GM12878 (cell line): Measurements from ENCODE around the gene TMEM209. TPM values are rescaled to one million over a fixed set of nuclear protein-coding genes. Genes with fewer than 3 reads are reported as not detected.

Source experiments
- ATAC-seq: fragments of 200-7000 bp; cut with Tn5 transposase; 3 replicates; pipeline ENCODE4 v1.9.1; 2020; ENCODE audit warnings: mild to moderate bottlenecking, moderate library complexity
- BruUV-seq: library from RNA; stranded (reverse); fragments of 400-500 nt; replicated peaks from 2 replicates; lab custom pipeline; 2021; lab: Mats Ljungman, UMichigan
- CTCF ChIA-PET: fragments of 300-600 bp; sonication (Branson Sonifier 250); formaldehyde crosslinking; extraction: SDS; loops from one replicate; lab custom pipeline; 2021; ENCODE audit warnings: inconsistent platforms; lab: Yijun Ruan, JAX
- POLR2A ChIA-PET: fragments of 350-600 bp; formaldehyde crosslinking; extraction: SDS; loops from one replicate; lab custom pipeline; 2021; ENCODE audit warnings: inconsistent platforms; lab: Charles Lee
- RAD21 ChIA-PET: fragments of 300-600 bp; sonication (Branson Sonifier 250); formaldehyde crosslinking; loops from one replicate; lab custom pipeline; 2023; ENCODE audit warnings: antibody characterized with exemption; ENCODE audit not compliant: unreplicated experiment; lab: Charles Lee
- SMC1A ChIA-PET: fragments of 300-600 bp; sonication (Branson Sonifier 250); formaldehyde crosslinking; loops from one replicate; lab custom pipeline; 2023; ENCODE audit not compliant: unreplicated experiment, uncharacterized antibody; lab: Charles Lee
- DNase-seq: peaks from one replicate; pipeline ENCODE4 v3.0.0-alpha.2; 2011; ENCODE audit warnings: low read depth, low spot score
- FAIRE-seq: peaks from 3 replicates; lab custom pipeline; 2011; peaks lifted over from hg19 to GRCh38; lab: Jason Lieb, UNC
- H2AFZ ChIP-seq: 2 replicates; pipeline ENCODE4 v1.6.0; 2011; ENCODE audit warnings: low read depth, low read length, control low read depth; ENCODE audit not compliant: control insufficient read depth
- H3K27ac ChIP-seq: 2 replicates; pipeline ENCODE4 v1.5.1; 2011; ENCODE audit warnings: control low read depth; ENCODE audit not compliant: control insufficient read depth, insufficient read depth
- H3K27me3 ChIP-seq, 2 experiments: replicated peaks in 1 of 2; 2 replicates each; pipeline versions ENCODE4 v1.6.0 to v1.6.1; 2011; ENCODE audit warnings: low read length in 1 of 2; ENCODE audit not compliant: control insufficient read depth in 2 of 2, insufficient read depth in 2 of 2
- H3K36me3 ChIP-seq, 2 experiments: 2 replicates each; pipeline ENCODE4 v1.5.1; 2011; ENCODE audit warnings: low read length in 1 of 2; ENCODE audit not compliant: control insufficient read depth in 2 of 2, insufficient read depth in 2 of 2
- H3K4me1 ChIP-seq: 2 replicates; pipeline ENCODE4 v1.6.1; 2011; ENCODE audit warnings: mild to moderate bottlenecking, low read length, moderate library complexity, mixed read lengths; ENCODE audit not compliant: control insufficient read depth, insufficient read depth
- H3K4me2 ChIP-seq: 2 replicates; pipeline ENCODE4 v1.6.0; 2011; ENCODE audit warnings: control low read depth; ENCODE audit not compliant: control insufficient read depth, insufficient read depth
- H3K4me3 ChIP-seq: fragments of 200-600 bp; sonication (generic); 2 replicates; pipeline ENCODE4 v1.5.1; 2016
- H3K79me2 ChIP-seq: 2 replicates; pipeline ENCODE4 v1.6.0; 2011; ENCODE audit warnings: low read length; ENCODE audit not compliant: control insufficient read depth, insufficient read depth
- H3K9ac ChIP-seq: 2 replicates; pipeline ENCODE4 v1.8.0; 2011; ENCODE audit warnings: low read length, control low read depth, mixed read lengths; ENCODE audit not compliant: control insufficient read depth, insufficient read depth
- H3K9me3 ChIP-seq: replicated peaks from 3 replicates; pipeline ENCODE4 v1.5.1; 2011; ENCODE audit warnings: mild to moderate bottlenecking, low read length; ENCODE audit not compliant: control insufficient read depth, insufficient read depth
- H4K20me1 ChIP-seq: 2 replicates; pipeline ENCODE4 v1.6.0; 2011; ENCODE audit not compliant: control insufficient read depth, insufficient read depth
- CBFB ChIP-seq: IDR thresholded peaks from 2 replicates; pipeline ENCODE4 v1.6.1; 2016; ENCODE audit warnings: antibody characterized with exemption, low read depth
- CBX3 ChIP-seq: fragments of 200-600 bp; sonication (generic); IDR thresholded peaks from 2 replicates; pipeline ENCODE4 v1.6.1; 2016; ENCODE audit warnings: low read depth, borderline replicate concordance
- KDM1A ChIP-seq: fragments of 200-600 bp; sonication (generic); IDR thresholded peaks from 2 replicates; pipeline ENCODE4 v1.6.1; 2016; ENCODE audit warnings: borderline replicate concordance
- NFYB ChIP-seq: IDR thresholded peaks from 2 replicates; pipeline ENCODE4 v1.6.1; 2011; ENCODE audit warnings: low read depth, mild to moderate bottlenecking, low read length, improper control_type of control experiment, moderate library complexity; ENCODE audit not compliant: insufficient read depth
- NKRF ChIP-seq: fragments of 450-650 bp; conservative IDR thresholded peaks from 2 replicates; pipeline ENCODE4 v1.6.1; 2017; ENCODE audit warnings: mild to moderate bottlenecking, moderate library complexity
- SIN3A ChIP-seq: IDR thresholded peaks from 2 replicates; pipeline ENCODE4 v1.6.1; 2012; ENCODE audit warnings: low read depth, low read length, improper control_type of control experiment
- ZBED1 ChIP-seq: IDR thresholded peaks from 2 replicates; pipeline ENCODE4 v1.6.1; 2016; ENCODE audit warnings: borderline replicate concordance
- ZNF384 ChIP-seq: IDR thresholded peaks from 2 replicates; pipeline ENCODE4 v1.6.1; 2012; ENCODE audit warnings: low read depth, mild to moderate bottlenecking, low read length, improper control_type of control experiment, borderline replicate concordance
- ZNF622 ChIP-seq: fragments of 450-650 bp; IDR thresholded peaks from 2 replicates; pipeline ENCODE4 v1.6.1; 2017; ENCODE audit warnings: mild to moderate bottlenecking, inconsistent platforms
- WGBS: methylation state at CpG from one replicate; pipeline ENCODE4 v1.1.6; 2016; ENCODE audit warnings: low lambda C conversion rate; ENCODE audit not compliant: insufficient replicate concordance, insufficient coverage; ENCODE audit errors: missing lambda C conversion rate; 5-methylcytosine and 5-hydroxymethylcytosine counted together
- in situ Hi-C: fragments of 300-500 bp; cut with MboI; formaldehyde crosslinking; loops from 9 replicates; pipeline ENCODE4 v1.14.3; 2018; ENCODE audit warnings: mixed read lengths
- intact Hi-C: fragments of 100-400 bp; cut with micrococcal nuclease; formaldehyde crosslinking; loops from one replicate; pipeline ENCODE4 v1.14.2; 2022; ENCODE audit not compliant: unreplicated experiment
- polyA plus RNA-seq, 11 experiments: library from polyadenylated mRNA; depleted of rRNA in 4 of 11; unstranded in 6 of 11; stranded (reverse) in 5 of 11; fragments of >200 nt; fragmentation: Nextera tagmentation in 4 of 11; fragmentation: Illumina TruSeq in 1 of 11; extraction: Ambion mirVana in 4 of 11; extraction: Trizol in 1 of 11; gene quantifications; 1 replicate in 1 of 11; 2 replicates in 10 of 11; pipeline versions ENCODE4 v1.2.1 to v1.2.3, GENCODE V29; 2011 to 2016; ENCODE audit warnings: inconsistent platforms in 2 of 11, missing spikeins in 2 of 11, low read depth in 1 of 11
- total RNA-seq, 4 experiments: library from RNA; depleted of rRNA in 3 of 4; stranded (reverse); fragments of >200 nt in 3 of 4; fragmentation: Illumina TruSeq in 1 of 4; extraction: Trizol in 1 of 4; gene quantifications; 2 replicates each; pipeline versions ENCODE4 v1.2.1 to v1.2.3, GENCODE V29; 2013 to 2021

Gene TMEM209
- total and polyA plus RNA-seq, 10 of the 15 experiments (the other 5 are each of a cell fraction or from before 2014, with no cell fraction given), result 22.1 to 41.2 (median 35.1) TPM

GRCh38 chr7:130181263-130181605 is 24.0 kb downstream of the TMEM209 start:
- ChIA-PET POLR2A (interaction anchor here (0.6 to 1.8 kb wide), 2 partner anchors 12 to 830 kb away, joined by 6 to 8 read pairs; no protein-coding TSS in a partner anchor), SMC1A (interaction anchor here (1.5 to 7.2 kb wide), 2 partner anchors 8 to 110 kb away, joined by 6 to 35 read pairs; no protein-coding TSS in a partner anchor), CTCF (interaction anchor here (0.6 to 1.5 kb wide), 5 partner anchors 10 to 565 kb away, joined by 3 to 6 read pairs (median 4); no protein-coding TSS in a partner anchor), RAD21 (interaction anchor here (1.3 kb wide), 1 partner anchor 109 kb away, joined by 5 read pairs; no protein-coding TSS in a partner anchor)
- H3K36me3 ChIP-seq, result peaks cover 2 to 18% of the 10 kb centered on the region in 2 experiments
- no peak overlapping the region for H3K4me3 ChIP-seq
- no peaks in the 10 kb centered on the region for H3K27me3 ChIP-seq
- no peak overlapping the region for H2AFZ ChIP-seq
- H3K4me1 ChIP-seq, result peaks cover 10% of the 10 kb centered on the region
- no peak for FAIRE-seq
- DNase-seq, result no peak
- H3K27ac ChIP-seq, result no peak overlapping the region
- BruUV-seq, result no TSS peak
- H4K20me1 ChIP-seq, result no peaks in the 10 kb centered on the region
- no peaks in the 10 kb centered on the region for H3K79me2 ChIP-seq
- no peak overlapping the region for H3K9ac ChIP-seq
- WGBS, result 96% methylated on average over 2 of the region's 2 CpGs
- in situ Hi-C loops (no loop called here), intact Hi-C loops (no loop called here)
- no peak for ATAC-seq
- H3K9me3 ChIP-seq, result no peaks in the 10 kb centered on the region
- no peak overlapping the region for H3K4me2 ChIP-seq
- TF ChIP-seq SIN3A, result no peak
- no peak for TF ChIP-seq ZNF384
- no peak for TF ChIP-seq NFYB
- no peak for TF ChIP-seq CBX3
- no peak for TF ChIP-seq KDM1A
- TF ChIP-seq ZBED1, result no peak
- no peak for TF ChIP-seq ZNF622
- TF ChIP-seq CBFB, result no peak
- no peak for TF ChIP-seq NKRF
